Measurements from ENCODE around the gene MAP4K1.
"Not testable (repeated sequence)": the region's sequence is repeated elsewhere in the genome, so short reads cannot be mapped to it uniquely, and the experiment has no call there.

The MAP4K1 gene

DNA sequence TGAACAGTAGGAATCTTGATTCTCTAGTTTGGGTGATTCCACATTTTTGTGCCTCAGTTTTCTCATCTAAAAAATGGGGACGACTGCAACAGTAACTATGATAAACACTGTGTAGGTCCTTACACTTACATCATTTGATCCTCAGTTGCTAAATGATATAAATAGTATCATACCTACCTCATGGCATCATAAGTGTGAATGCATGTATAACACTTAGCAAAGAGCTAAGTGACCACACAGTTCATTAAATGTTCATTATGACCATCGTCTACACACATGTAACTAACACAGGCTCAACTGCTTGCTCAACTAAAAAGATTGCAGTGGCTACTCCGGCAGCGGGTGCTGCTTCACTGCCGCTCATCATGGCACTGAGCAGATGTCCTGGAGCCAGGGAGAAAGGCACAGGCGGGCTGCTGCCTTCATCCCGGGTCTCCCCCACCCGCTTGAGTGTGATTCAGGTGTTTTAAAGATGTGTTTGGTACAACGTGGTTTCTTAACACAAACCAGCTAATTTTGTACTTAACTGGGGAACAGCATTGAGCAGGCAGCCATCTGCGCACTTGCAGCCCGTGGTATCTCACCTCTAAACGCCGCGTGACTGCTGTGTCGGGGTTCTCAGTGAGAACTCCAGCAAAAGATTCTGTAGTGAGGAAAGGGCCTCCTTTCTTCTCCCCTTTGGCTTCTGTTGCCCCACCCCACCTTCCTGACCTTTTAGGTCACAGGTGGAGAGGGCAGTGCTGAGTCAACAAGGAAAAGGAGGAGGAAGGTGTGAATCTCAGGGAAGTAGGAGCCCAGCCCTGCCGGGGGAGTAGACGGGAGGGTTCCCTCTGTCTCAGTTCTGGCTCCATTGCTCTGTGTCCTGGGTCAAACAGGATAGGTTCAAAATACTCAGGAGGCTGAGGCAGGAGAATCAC, 18.0 kb upstream of the MAP4K1 start:
- no peak overlapping the region for H3K4me3 ChIP-seq (ENCODE audit: control insufficient read depth, low read depth, low read length)
- TF ChIP-seq, protein P1, sequence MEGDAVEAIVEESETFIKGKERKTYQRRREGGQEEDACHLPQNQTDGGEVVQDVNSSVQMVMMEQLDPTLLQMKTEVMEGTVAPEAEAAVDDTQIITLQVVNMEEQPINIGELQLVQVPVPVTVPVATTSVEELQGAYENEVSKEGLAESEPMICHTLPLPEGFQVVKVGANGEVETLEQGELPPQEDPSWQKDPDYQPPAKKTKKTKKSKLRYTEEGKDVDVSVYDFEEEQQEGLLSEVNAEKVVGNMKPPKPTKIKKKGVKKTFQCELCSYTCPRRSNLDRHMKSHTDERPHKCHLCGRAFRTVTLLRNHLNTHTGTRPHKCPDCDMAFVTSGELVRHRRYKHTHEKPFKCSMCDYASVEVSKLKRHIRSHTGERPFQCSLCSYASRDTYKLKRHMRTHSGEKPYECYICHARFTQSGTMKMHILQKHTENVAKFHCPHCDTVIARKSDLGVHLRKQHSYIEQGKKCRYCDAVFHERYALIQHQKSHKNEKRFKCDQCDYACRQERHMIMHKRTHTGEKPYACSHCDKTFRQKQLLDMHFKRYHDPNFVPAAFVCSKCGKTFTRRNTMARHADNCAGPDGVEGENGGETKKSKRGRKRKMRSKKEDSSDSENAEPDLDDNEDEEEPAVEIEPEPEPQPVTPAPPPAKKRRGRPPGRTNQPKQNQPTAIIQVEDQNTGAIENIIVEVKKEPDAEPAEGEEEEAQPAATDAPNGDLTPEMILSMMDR (conservative IDR thresholded peaks at IDR 0.05; ENCODE audit: control insufficient read depth, insufficient read depth, low read depth, low read length), result no peak
- DNase-seq (ENCODE audit: low read depth), result no peak

DNA sequence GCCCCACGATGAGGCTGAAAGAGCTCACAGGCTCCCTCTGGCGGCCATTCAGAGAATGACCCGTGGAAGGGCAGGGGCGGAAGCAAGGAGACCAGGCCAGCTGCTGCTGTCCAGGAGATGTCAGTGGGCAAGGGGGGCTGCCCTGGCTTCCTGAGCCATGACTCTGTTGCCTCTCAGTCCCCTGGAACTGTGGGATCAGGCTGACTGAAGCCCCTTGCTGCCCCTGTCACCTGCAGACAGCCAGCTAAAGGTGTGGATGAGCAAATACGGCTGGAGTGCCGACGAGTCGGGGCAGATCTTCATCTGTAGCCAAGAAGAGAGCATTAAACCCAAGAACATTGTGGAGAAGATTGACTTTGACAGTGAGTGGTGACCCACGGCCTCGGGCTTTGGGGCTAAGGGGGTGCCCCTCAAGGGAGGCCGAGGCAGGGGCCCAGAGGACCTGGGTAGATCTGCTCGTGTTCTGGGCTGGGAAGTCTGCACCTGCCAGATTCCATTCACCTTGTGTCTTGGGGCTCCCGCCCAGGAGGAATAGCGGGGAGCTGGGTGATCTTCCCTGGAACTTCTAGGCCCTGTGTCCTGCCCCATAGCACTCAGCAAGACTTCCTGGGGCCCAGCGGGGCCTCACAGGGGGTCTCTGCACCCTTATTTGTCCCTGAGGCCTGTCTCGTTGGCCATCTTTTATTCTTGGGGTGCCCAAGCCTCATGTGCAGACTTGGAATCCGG, 17.2 kb upstream of the MAP4K1 start:
- H3K4me3 ChIP-seq (ENCODE audit: control insufficient read depth, low read depth, low read length), result no peak overlapping the region
- DNase-seq (ENCODE audit: low read depth), result peak; percentile 61
- TF ChIP-seq, protein P1 (conservative IDR thresholded peaks at IDR 0.05; ENCODE audit: control insufficient read depth, insufficient read depth, low read depth, low read length), result peak; percentile 94

DNA sequence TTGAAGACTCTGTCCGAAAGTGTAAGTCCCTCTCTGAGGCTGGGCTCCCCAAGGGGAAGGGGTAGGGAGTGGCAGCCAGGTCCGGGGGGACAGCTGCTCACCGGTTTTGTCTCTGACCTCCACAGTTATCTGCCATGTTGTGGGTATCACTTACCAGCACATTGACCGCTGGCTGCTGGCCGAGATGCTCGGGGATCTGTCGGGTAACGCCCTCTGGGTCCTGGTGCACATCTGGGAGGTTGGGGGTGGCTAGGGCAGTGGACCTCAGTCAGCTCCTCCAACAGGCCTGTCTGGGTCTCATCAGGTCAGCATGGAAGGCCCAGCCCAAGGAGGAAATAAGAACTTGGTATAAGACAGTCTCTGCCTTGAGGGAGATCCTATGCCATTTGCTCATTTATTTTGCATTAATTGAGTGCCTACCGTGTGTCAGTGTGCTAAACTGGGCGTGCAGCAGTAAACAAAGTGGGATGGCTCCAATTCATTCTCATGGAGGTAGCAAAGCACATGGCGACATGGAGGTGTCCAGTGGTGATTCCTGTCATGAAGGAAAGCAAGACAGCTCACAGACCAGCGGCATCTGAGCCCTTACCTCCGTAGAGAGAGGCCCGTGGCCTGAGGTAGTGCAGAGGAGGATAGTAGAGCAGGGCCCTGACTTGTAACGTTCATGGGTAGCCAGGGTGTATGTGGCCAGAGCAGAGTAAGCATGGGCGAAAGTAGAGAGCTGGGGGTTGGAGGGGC, 14.9 kb upstream of the MAP4K1 start:
- no peak for DNase-seq (ENCODE audit: low read depth)
- H3K4me3 ChIP-seq (ENCODE audit: control insufficient read depth, low read depth, low read length), result no peak overlapping the region
- TF ChIP-seq, protein P1 (conservative IDR thresholded peaks at IDR 0.05; ENCODE audit: control insufficient read depth, insufficient read depth, low read depth, low read length), result no peak

DNA sequence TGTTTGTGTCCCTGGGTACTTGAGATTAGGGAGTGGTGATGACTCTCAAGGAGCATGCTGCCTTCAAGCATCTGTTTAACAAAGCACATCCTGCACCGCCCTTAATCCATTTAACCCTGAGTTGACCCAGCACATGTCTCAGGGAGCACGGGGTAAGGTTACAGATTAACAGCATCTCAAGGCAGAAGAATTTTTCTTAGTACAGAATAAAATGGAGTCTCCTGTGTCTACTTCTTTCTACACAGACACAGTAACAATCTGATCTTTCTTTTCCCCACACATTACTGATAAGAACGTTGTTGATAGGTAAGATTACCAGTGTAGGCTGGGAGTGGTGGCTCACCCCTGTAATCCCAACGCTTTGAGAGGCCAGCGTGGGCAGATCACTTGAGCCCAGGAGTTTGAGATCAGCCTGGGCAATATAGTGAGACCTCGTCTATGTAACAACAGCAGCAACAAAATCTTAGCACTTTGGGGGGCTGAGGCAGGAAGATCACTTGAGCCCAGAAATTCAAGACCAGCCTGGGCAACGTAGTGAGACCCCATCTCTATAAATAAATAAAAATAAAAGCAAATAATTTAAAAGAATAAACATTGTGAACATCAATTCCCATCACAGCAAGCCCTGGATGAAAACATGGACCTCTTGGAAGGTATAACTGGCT, 14.2 kb upstream of the MAP4K1 start:
- H3K4me3 ChIP-seq (ENCODE audit: control insufficient read depth, low read depth, low read length); DNase-seq (ENCODE audit: low read depth): not testable (repeated sequence)

DNA sequence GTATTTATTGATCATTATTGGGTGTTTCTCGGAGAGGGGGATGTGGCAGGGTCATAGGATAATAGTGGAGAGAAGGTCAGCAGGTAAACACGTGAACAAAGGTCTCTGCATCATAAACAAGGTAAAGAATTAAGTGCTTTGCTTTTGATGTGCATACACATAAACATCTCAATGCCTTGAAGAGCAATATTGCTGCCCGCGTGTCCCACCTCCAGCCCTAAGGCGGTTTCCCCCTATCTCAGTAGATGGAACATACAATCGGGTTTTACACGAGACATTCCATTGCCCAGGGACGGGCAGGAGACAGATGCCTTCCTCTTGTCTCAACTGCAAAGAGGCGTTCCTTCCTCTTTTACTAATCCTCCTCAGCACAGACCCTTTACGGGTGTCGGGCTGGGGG, 13.5 kb upstream of the MAP4K1 start:
- DNase-seq (ENCODE audit: low read depth); H3K4me3 ChIP-seq (ENCODE audit: control insufficient read depth, low read depth, low read length): not testable (repeated sequence)

DNA sequence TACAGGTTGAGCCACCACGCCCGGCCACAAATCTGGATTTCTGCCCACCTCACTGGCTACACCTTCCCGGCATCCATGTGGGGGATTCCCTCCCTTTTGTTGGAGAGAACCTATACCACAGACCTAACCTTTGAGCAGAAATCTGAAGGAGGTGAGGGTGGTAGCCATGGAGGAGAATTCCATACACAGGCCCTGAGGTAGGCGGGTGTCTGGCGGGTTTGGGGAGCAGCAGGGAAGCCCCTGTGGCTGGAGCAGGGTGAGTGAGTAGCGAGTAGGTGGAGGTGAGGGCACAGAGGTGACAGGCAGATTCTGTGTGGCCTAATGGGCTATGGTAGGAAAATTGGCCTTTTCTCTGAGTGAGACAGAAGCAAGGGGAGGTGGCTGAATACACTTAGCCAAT, 11.8 kb upstream of the MAP4K1 start:
- TF ChIP-seq, protein P1 (conservative IDR thresholded peaks at IDR 0.05; ENCODE audit: control insufficient read depth, insufficient read depth, low read depth, low read length), result no peak
- DNase-seq (ENCODE audit: low read depth), result no peak
- no peak overlapping the region for H3K4me3 ChIP-seq (ENCODE audit: control insufficient read depth, low read depth, low read length)

DNA sequence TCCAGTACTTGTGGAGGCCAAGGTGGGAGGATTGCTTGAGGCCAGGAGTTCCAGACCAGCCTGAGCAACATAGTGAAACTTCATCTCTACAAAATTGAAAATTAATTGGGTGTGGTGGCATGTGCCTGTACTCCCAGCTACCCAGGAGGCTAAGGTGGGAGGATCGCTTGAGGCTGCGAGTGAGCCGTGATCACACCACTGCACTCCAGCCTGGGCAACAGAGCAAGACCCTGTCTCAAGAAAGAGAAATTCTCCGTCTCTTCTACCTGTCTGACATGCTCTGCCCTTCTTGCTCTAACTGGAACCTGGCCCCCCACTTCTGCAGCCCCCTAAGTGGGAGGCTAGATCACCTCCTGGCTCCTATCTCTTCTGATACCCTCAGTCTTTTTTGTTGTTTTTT, 8.6 kb upstream of the MAP4K1 start:
- DNase-seq (ENCODE audit: low read depth), result no peak
- H3K4me3 ChIP-seq (ENCODE audit: control insufficient read depth, low read depth, low read length), result no peak overlapping the region
- TF ChIP-seq, protein P1 (conservative IDR thresholded peaks at IDR 0.05; ENCODE audit: control insufficient read depth, insufficient read depth, low read depth, low read length), result no peak
